ENCODE data around the gene IRF9. TPM values are rescaled to one million over a fixed set of nuclear protein-coding genes. Genes with fewer than 3 reads are reported as not detected.

Gene IRF9
- total and polyA plus RNA-seq, 2 of the 13 experiments (the other 11 are each of a cell fraction or from before 2014, with no cell fraction given), result 14.9 to 49.7 TPM

DNA sequence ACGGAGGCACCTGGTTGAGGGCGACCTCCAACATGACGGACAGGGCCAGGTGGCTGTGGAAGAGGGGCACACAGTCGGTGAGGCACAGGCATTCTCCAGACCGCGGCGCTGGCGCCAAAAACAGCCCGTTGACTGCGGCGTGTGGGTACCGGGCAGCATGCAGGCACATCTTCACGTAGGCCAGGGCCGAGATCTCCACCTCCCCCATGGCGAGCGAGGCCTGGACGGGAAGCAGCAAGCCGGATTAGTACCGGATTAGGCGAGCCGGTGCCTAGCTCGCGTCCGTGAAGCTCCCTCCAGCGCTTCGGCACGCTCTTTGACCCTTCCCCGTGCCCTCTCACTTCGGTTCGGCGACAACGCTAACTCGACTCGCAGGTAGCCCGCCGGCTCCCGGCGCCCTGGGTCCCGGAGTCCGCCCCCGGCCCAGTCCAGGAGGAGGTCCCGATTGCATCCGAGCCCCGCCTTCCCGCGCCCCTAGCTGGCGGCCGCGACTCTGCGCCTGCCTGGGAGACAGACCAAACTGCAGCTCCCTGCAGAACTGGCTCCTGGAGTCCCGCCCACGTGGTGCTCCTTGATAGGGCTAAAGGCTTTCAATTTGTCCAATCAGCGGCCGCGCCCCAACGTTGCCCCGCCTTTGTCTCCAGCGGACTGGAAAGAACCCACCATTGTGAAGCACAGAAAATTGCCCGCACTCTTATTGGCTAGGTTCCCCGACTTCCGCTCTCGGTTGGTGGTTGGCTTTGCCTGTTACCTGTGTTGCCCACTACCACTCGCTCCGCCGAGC is 19.8 kb upstream of the IRF9 start, which contains the start of gene EMC9 (continued):
- TF ChIP-seq ZSCAN22 (CRISPR knock-in tag; IDR thresholded peaks at IDR 0.05), result peak; percentile 89
- TF ChIP-seq, protein P1, sequence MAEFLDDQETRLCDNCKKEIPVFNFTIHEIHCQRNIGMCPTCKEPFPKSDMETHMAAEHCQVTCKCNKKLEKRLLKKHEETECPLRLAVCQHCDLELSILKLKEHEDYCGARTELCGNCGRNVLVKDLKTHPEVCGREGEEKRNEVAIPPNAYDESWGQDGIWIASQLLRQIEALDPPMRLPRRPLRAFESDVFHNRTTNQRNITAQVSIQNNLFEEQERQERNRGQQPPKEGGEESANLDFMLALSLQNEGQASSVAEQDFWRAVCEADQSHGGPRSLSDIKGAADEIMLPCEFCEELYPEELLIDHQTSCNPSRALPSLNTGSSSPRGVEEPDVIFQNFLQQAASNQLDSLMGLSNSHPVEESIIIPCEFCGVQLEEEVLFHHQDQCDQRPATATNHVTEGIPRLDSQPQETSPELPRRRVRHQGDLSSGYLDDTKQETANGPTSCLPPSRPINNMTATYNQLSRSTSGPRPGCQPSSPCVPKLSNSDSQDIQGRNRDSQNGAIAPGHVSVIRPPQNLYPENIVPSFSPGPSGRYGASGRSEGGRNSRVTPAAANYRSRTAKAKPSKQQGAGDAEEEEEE (CRISPR knock-in tag; IDR thresholded peaks at IDR 0.05; ENCODE audit: borderline replicate concordance), result peak; percentile 91
- TF ChIP-seq GPN1 (CRISPR knock-in tag; IDR thresholded peaks at IDR 0.05; ENCODE audit: borderline replicate concordance), result no peak; the same call in 1 of the 2 replicates
- TF ChIP-seq ZSCAN31 (CRISPR knock-in tag; IDR thresholded peaks at IDR 0.05; ENCODE audit: low read depth), result peak; percentile 99
- TF ChIP-seq, protein P2, sequence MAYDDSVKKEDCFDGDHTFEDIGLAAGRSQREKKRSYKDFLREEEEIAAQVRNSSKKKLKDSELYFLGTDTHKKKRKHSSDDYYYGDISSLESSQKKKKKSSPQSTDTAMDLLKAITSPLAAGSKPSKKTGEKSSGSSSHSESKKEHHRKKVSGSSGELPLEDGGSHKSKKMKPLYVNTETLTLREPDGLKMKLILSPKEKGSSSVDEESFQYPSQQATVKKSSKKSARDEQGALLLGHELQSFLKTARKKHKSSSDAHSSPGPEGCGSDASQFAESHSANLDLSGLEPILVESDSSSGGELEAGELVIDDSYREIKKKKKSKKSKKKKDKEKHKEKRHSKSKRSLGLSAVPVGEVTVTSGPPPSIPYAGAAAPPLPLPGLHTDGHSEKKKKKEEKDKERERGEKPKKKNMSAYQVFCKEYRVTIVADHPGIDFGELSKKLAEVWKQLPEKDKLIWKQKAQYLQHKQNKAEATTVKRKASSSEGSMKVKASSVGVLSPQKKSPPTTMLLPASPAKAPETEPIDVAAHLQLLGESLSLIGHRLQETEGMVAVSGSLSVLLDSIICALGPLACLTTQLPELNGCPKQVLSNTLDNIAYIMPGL (CRISPR knock-in tag; IDR thresholded peaks at IDR 0.05; ENCODE audit: borderline replicate concordance in 1 of 2, low read depth in 1 of 2), result peak; percentile 89 to 98
- no peak; the same call in 1 of the 2 replicates for TF ChIP-seq ETV6 (CRISPR knock-in tag; conservative IDR thresholded peaks at IDR 0.05)
- no peak; the same call in 1 of the 2 replicates for TF ChIP-seq BCL6 (CRISPR knock-in tag; IDR thresholded peaks at IDR 0.05)
- TF ChIP-seq, protein P3, sequence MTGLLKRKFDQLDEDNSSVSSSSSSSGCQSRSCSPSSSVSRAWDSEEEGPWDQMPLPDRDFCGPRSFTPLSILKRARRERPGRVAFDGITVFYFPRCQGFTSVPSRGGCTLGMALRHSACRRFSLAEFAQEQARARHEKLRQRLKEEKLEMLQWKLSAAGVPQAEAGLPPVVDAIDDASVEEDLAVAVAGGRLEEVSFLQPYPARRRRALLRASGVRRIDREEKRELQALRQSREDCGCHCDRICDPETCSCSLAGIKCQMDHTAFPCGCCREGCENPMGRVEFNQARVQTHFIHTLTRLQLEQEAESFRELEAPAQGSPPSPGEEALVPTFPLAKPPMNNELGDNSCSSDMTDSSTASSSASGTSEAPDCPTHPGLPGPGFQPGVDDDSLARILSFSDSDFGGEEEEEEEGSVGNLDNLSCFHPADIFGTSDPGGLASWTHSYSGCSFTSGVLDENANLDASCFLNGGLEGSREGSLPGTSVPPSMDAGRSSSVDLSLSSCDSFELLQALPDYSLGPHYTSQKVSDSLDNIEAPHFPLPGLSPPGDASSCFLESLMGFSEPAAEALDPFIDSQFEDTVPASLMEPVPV (CRISPR knock-in tag; IDR thresholded peaks at IDR 0.05), result peak; percentile 97
- TF ChIP-seq ZNF44 (CRISPR knock-in tag; IDR thresholded peaks at IDR 0.05), result no peak; the same call in none of the 2 replicates
- TF ChIP-seq ZNF577 (CRISPR knock-in tag; IDR thresholded peaks at IDR 0.05; ENCODE audit: borderline replicate concordance, low read depth), result peak; percentile 97; the same call in 1 of the 2 replicates
- no peak for TF ChIP-seq ZNF615 (CRISPR knock-in tag; IDR thresholded peaks at IDR 0.05; ENCODE audit: borderline replicate concordance)
- TF ChIP-seq, protein P4, sequence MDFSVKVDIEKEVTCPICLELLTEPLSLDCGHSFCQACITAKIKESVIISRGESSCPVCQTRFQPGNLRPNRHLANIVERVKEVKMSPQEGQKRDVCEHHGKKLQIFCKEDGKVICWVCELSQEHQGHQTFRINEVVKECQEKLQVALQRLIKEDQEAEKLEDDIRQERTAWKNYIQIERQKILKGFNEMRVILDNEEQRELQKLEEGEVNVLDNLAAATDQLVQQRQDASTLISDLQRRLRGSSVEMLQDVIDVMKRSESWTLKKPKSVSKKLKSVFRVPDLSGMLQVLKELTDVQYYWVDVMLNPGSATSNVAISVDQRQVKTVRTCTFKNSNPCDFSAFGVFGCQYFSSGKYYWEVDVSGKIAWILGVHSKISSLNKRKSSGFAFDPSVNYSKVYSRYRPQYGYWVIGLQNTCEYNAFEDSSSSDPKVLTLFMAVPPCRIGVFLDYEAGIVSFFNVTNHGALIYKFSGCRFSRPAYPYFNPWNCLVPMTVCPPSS (IDR thresholded peaks at IDR 0.05), result no peak
- TF ChIP-seq, protein P5, sequence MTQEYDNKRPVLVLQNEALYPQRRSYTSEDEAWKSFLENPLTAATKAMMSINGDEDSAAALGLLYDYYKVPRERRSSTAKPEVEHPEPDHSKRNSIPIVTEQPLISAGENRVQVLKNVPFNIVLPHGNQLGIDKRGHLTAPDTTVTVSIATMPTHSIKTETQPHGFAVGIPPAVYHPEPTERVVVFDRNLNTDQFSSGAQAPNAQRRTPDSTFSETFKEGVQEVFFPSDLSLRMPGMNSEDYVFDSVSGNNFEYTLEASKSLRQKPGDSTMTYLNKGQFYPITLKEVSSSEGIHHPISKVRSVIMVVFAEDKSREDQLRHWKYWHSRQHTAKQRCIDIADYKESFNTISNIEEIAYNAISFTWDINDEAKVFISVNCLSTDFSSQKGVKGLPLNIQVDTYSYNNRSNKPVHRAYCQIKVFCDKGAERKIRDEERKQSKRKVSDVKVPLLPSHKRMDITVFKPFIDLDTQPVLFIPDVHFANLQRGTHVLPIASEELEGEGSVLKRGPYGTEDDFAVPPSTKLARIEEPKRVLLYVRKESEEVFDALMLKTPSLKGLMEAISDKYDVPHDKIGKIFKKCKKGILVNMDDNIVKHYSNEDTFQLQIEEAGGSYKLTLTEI (CRISPR knock-in tag; conservative IDR thresholded peaks at IDR 0.05), result no peak
- TF ChIP-seq, protein P6, sequence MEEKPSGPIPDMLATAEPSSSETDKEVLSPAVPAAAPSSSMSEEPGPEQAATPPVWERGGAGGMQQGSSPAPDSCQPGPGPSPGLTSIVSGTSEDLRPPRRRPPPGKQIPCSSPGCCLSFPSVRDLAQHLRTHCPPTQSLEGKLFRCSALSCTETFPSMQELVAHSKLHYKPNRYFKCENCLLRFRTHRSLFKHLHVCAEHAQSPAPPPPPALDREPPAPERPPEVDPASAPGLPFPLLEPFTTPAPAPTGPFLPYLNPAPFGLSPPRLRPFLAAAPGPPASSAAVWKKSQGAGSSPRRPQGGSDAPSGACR (CRISPR knock-in tag; IDR thresholded peaks at IDR 0.05), result no peak
- TF ChIP-seq, protein P7, sequence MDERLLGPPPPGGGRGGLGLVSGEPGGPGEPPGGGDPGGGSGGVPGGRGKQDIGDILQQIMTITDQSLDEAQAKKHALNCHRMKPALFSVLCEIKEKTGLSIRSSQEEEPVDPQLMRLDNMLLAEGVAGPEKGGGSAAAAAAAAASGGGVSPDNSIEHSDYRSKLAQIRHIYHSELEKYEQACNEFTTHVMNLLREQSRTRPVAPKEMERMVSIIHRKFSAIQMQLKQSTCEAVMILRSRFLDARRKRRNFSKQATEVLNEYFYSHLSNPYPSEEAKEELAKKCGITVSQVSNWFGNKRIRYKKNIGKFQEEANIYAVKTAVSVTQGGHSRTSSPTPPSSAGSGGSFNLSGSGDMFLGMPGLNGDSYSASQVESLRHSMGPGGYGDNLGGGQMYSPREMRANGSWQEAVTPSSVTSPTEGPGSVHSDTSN (CRISPR knock-in tag; IDR thresholded peaks at IDR 0.05), result peak; percentile 92

All from HepG2 (cell line).